SW 1271 (cell line): ENCODE data around the gene PLEKHA4.
"Not testable (repeated sequence)": the region's sequence is repeated elsewhere in the genome, so short reads cannot be mapped to it uniquely, and the experiment has no call there.

Experiments used
- DNase-seq, 2 experiments: peaks; one replicate each; lab custom pipeline; 2025; lab: John Stamatoyannopoulos, UW

Gene PLEKHA4

DNA sequence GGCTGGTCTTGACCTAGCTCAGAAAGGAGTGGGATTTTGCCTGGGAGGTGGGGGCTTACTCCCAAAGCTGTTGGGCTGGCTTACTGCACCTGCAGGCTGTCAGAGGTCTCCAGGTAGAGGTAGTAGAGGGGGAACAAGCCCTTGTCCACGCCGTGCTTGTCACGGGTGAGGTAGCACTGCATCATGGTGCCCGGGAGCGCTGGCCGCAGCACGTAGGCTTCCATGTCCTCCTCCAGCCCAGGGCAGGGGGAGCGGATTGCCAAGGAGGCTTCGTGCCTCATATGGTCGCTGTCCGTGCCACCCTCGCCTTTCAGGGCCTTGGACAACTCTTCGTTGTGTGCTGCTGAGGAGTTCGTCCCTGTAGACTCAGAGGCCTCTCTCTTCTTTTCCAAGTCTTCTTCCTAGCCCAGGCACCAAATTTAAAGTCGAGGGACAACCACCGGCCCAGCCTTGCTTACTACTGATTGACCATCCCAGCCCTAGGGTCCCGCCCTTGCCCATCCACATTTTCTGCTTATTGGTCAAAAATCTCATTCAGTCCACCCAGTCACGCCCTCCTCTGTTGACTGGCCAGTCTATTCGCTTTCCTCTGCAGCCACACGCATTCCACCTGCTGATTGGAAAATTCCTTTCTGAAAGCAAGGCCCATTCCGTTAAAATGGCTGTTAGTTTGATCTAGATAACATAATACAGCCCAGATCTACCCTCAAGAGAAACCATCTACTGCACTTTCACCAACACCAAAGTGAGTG, 19.6 kb upstream of the PLEKHA4 start:
- DNase-seq = no peak

DNA sequence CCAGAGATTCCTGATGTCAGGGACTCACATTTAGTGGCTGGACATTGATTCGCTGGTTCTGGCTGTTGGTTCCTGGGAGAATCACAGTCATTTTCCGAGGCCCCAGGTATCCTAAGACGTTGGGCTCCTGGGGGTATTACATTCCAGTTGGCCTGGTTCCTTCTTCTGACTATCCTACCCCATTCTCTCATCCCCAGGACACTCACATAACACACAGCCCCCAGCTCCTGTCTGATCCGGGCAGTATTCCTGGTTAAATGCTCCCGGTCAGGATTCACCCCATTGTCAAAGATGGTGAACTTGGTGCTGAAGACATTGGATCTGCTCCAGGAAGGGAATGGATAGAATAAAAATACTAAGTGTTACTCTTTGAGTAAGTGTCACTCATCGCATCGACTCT, 15.3 kb upstream of the PLEKHA4 start:
- no peak for DNase-seq

DNA sequence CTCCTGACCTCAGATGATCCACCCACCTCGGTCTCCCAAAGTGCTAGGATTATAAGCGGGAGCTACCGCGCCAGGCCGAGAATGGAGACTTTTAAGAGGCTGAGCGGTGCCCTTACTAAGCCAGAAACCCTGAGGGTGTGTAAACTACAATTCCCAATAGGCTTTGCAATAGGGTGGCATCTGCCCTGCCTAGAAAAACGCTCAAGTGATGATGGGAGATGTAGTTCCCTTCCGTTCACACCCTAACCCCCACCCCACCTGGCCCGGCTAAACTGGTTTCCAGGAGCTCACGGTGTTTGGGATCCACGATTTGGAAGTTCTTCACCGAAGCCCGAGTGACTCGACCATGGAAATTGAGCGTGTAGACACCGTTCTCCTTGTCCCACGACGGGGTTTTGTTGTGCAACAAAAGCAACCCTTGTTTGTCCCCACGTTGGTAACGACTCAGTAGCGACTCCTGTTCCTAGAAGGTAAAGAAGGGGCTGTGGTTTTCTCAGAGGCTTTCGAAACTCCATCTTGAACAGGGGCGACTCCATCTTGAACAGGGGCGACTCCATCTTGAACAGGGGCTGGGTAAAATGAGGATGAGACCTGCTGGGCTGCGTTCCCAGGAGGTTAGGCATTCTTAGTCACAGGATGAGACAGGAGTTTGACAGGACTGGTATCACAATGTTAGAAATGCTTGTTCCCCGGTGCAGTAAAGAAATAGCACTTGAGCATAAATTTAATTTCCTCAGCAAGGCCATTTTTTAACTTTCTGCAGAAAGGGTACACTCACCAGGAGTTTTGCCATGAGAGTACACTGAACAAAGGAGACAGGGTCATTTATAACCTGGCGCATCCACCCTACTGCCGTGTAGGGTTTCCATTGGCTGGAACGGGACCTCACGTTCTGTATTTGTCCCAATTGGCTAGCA, 13.6 kb upstream of the PLEKHA4 start:
- peak in 1 of 2 experiments; percentile 16 for DNase-seq

DNA sequence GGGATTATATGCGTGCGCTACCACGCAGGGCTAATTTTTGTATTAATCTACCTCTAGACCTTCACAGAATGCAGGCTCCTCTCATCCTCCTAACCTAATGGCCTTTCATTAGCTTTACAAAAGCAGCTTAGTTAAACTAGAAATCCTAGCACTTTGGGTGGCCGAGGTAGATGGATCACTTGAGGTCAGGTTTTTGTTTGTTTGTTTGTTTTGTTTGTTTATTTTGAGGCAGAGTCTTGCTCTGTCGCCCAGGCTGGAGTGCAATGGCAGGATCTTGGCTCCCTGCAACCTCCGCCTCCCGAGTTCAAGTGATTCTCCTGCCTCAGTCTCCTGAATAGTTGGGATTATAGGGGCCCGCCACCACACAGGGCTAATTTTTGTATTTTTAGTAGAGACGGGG, 11.3 kb upstream of the PLEKHA4 start:
- not testable (repeated sequence) for DNase-seq

DNA sequence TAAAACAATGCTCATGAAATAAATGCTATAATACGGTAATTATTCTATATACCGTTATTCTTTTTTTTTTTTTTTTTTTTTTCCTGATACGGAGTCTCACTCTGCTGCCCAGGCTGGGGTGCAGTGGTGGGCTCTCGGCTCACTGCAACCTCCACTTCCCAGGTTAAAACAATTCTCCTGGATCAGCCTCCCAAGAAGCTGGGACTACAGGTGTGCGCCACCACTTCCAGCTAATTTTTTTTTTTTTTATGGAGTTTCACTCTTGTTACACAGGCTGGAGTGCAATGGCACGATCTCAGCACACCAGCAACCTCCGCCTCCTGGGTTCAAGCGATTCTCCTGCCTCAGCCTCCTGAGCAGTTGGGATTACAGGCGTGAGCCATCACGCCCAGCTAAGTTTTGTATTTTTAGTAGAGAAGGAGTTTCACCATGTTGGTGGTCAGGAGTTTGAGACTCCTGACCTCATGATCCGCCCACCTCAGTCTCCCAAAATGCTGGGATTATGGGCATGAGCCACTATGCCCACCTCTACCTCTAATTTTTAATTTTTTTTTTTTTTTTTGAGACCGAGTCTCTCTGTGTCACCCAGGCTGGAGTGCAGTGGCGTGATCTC, 10.7 kb upstream of the PLEKHA4 start:
- DNase-seq = no peak

DNA sequence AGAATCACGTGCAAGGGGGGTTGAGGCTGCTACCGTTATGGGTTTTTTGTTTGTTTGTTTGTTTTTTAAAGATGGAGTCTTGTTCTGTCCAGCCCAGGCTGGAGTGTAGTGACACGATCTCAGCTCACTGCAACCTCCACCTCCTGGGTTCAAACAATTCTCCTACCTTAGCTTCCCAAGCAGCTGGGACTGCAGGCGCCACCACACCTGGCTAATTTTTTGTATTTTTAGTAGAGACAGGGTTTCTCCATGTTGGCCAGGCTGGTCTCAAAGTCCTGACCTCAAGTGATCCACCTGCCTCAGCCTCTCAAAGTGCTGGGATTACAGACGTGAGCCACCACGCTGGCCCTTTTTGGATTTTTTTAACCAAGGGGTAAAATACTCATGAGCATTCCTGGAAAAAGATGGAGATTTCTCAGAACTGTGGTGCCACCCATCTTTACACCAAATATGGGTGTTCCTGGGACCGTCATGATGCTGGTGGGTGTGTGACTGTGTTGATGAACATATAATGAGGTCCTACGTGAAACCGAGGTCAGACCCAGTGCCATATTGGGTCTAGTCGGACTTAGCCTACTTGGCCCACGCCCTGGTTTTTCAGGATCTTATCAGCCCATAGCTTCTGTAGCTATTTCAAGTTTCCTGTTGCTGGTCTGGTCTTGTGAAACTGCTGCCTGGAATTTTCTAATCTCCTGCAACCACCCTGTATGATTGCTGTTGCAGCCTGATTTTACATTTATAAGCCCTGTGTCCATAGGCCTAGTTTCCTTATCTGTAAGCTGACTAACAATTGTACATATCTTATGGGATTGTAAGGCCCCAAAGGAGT, 10.0 kb upstream of the PLEKHA4 start:
- no peak for DNase-seq

DNA sequence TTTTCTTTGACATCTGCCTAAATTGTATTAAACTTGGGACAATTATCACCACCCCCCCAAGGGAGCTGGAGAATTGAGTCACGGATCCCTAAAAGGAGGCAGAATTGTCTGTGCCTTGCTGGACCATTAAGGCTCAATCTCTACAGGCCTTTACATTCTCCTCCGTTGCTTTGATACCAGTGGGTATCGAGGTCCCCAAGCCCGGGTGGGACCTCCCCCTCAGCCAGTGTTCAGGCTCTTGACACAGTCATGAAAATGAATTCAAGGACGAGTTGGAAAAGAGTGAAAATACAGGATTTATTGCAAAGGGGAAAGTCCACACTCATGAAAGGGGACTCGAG, 9.4 kb upstream of the PLEKHA4 start:
- no peak for DNase-seq

DNA sequence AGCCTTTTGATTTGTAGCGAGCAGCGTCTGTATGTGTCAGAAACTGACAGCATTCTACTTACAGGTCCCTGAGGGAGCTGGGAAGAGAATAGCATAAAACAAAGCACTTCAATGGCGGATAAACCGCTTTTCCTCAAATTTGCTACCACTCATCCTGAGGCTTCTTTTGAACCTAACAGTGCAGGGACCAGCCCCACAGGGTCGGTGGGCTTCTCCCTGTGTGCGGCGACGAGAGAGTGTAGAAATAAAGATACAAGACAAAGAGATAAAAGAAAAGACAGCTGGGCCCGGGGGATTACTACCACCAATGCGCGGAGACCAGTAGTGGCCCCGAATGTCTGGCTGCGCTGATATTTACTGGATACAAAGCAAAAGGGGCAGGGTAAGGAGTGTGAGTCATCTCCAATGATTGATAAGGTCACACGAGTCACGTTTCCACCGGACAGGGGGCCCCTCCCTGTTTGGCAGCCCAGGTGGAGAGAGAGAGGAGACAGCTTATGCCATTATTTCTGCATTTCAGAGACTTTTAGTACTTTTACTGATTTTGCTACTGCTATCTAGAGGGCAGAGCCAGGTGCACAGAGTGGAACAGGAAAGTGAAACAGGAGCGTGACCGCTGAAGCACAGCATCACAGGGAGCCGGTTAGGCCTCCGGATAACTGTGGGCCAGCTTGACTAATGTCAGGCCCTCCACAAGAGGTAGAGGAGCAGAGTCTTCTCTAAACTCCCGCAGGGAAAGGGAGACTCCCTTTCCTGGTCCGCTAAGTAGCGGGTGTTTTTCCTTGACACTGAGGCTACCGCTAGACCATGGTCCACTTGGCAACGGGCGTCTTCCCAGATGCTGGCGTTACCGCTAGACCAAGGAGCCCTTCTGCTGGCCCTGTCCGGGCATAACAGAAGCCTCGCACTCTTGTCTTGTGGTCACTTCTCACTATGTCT, 7.9 kb upstream of the PLEKHA4 start:
- not testable (repeated sequence) for DNase-seq

DNA sequence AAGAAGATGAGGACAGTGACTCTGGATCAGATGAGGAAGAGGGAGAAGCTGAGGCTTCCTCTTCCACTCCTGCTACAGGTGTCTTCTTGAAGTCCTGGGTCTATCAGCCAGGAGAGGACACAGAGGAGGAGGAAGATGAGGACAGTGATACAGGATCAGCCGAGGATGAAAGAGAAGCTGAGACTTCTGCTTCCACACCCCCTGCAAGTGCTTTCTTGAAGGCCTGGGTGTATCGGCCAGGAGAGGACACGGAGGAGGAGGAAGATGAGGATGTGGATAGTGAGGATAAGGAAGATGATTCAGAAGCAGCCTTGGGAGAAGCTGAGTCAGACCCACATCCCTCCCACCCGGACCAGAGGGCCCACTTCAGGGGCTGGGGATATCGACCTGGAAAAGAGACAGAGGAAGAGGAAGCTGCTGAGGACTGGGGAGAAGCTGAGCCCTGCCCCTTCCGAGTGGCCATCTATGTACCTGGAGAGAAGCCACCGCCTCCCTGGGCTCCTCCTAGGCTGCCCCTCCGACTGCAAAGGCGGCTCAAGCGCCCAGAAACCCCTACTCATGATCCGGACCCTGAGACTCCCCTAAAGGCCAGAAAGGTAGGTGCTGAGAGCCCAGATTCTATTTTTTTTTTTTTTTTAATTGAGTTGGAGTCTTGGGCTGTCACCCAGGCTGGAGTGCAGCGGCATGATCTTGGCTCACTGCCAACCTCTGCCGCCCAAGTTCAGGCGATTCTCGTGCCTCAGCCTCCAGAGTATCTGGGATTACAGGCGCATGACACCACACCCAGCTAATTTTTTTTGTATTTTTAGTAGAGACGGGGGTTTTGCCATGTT, 6.1 kb upstream of the PLEKHA4 start:
- DNase-seq = peak in 1 of 2 experiments; percentile 24

DNA sequence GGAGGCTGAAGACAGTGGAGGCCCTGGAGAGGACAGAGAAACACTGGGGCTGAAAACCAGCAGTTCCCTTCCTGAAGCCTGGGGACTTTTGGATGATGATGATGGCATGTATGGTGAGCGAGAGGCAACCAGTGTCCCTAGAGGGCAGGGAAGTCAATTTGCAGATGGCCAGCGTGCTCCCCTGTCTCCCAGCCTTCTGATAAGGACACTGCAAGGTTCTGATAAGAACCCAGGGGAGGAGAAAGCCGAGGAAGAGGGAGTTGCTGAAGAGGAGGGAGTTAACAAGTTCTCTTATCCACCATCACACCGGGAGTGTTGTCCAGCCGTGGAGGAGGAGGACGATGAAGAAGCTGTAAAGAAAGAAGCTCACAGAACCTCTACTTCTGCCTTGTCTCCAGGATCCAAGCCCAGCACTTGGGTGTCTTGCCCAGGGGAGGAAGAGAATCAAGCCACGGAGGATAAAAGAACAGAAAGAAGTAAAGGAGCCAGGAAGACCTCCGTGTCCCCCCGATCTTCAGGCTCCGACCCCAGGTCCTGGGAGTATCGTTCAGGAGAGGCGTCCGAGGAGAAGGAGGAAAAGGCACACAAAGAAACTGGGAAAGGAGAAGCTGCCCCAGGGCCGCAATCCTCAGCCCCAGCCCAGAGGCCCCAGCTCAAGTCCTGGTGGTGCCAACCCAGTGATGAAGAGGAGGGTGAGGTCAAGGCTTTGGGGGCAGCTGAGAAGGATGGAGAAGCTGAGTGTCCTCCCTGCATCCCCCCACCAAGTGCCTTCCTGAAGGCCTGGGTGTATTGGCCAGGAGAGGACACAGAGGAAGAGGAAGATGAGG, 5.3 kb upstream of the PLEKHA4 start:
- peak in 1 of 2 experiments; percentile 51 for DNase-seq

DNA sequence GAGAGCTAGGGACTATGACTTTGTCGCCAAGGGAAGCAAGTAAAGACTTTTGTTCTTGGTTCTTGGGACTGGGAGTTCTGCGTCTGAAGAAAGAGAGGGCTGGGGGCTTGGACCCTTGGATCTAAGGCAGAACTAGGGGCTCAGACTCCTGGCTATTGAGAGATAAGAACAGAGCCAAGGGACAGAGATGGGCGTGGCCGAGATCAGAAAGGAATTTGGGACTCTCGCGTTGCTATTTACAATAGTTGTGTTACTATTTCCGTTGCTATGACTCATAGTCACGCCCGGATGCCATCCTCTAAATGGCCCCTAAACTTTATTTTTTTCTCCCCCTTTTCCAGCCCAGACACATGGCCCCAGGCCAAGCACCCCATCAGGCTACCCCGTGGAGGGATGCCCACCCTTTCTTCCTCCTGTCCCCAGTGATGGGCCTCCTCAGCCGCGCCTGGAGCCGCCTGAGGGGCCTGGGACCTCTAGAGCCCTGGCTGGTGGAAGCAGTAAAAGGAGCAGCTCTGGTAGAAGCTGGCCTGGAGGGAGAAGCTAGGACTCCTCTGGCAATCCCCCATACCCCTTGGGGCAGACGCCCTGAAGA, 4.6 kb upstream of the PLEKHA4 start:
- peak; percentile 85 to 93 for DNase-seq

DNA sequence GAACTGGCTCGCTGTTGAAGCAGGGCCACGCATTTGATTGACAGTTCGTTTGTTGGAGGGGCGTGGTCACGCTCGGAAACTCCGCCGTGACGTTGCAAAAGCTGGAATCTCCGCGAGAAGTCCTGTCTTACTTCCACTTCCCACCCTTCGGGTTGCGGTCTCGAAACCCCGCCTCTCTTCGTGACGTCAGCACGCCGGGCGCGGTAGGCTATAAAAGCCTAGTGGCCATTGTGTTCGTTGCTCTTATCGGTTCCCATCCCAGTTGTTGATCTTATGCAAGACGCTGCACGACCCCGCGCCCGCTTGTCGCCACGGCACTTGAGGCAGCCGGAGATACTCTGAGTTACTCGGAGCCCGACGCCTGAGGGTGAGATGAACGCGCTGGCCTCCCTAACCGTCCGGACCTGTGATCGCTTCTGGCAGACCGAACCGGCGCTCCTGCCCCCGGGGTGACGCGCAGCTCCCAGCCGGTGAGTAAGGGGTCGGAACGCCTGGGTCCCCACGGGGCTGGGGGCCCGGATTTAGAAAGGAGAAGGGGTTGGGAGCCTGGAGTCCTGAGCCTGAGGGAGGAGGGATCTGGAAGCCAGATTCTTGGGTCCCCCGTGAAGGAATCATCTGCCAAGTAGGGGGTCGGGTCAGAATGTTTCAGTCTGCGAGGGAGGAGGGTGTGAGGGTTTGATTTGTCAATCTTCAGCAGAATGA, 3.9 kb upstream of the PLEKHA4 start, which contains the start of gene PPP1R15A:
Gene PPP1R15A (plus strand): TSS at position 240 of the 702 bp plus-strand sequence. CDS start 813 bp downstream, outside the sequence.
- peak; percentile 63 to 93 for DNase-seq

DNA sequence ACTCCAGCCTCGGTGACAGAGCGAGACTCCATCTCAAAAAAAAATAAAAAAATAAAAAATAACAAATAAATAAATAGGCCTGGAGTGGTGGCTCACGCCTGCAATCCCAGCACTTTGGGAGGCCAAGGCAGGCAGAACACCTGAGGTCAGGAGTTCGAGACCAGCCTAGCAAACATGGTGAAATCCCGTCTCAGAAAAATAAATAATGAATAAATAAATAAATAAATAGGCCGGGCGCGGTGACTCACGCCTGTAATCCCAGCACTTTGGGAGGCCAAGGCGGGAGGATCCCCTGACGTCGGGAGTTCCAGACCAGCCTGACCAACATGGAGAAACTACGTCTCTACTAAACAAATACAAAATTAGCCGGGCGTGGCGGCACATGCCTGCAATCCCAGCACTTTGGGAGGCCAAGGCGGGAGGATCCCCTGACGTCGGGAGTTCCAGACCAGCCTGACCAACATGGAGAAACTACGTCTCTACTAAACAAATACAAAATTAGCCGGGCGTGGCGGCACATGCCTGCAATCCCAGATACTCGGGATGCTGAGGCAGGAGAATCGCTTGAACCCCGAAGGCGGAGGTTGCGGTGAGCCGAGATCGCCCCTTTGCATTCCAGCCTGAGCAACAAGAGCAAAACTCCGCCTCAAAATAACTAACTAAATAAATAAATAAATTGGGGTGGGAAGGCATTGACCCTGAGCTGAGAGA, 3.2 kb upstream of the PLEKHA4 start:
- DNase-seq = not testable (repeated sequence)

DNA sequence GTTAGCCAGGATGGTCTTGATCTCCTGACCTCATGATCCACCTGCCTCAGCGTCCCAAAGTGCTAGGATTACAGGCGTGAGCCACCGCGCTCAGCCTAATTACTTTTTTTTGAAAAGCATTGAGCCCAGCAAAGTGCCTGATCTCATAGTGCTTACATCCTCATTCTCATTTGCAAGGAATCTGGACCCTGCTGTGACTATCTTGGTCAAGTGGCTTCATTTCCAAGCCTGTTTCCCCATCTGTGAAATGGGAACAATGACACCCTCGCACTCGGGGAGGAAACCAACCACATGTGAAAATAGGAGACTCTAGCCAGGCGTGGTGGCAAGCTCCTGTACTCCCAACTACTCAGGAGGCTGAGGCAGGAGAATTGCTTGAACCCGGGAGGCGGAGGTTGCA, 1.6 kb upstream of the PLEKHA4 start:
- DNase-seq = no peak

DNA sequence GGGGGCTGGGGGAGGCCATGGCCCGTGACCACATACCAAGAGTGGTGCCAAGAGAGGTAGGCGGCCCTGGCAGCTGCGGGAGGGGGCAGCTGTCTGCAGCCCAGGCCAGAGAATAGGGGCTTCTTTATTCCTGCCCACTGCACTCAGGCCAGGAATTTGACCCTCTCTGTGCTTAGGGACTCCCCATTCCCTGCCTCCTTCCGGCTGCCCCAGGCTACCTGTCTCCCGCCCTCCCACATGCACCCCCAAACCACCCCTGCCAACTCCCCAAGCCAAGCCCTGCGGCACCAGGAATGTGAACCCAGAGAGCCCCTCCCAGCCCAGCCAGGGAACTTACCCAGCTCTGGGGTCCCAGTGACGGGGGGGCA, 687 bp downstream of the PLEKHA4 start:
- DNase-seq = no peak

DNA sequence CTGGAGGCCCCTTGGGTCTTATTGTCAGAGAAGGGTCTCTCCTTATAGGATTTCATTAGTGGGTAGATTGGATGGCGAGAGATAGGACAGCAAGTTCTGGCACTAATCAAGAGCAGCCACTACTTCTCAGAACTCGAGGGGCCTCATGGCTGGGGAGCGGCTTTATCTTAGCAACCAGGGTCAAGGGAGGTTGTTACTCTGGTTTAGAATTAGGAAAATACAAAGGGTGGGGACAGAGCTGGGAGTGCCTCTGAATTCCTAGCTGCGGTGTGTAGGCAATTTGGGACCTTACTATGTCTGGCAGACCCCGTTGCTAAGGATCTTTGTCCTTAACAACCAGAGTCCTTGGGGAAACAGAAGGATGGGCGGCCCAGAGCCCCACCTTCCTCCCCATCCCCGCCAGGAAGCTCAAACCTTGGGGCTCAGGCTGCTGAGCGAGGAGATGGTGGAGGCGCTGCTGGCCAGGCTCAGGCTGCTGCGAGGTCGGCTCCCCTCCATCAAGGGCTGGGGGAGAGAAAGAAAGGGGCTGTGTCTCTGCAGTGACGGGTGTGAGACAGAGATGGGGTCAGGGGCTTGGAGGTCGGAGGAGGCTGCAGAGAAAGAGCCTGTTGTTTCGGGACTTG, 1.2 kb downstream of the PLEKHA4 start:
- no peak for DNase-seq

DNA sequence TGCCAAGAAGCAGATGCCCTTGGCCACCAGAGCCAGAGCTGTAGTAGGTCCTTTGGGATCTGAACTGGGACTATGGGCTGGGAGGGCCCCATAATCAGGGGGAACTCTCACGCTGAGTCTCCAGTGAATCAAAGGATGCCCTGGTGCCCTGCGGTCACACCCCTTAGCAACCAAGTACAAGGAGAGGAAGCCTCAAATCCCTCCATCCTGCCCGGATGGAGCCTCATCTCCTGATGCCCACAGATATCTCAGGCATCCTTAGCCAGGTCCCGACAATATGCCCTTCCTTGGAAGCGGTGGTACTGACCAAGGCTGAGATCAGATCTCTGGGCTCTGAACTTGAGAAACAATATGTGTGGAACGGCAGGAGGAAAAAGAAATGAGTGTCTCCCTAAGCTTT, 1.7 kb downstream of the PLEKHA4 start:
- DNase-seq = no peak
